K562 (cell line): ENCODE data around the gene GKN1. TPM values are rescaled to one million over a fixed set of nuclear protein-coding genes. Genes with fewer than 3 reads are reported as not detected.

Source experiments
- ATAC-seq: fragments of 200-7000 bp; cut with Tn5 transposase; 3 replicates; pipeline ENCODE4 v1.9.1; 2020; ENCODE audit warnings: moderate library complexity
- BruUV-seq: library from RNA; stranded (reverse); fragments of 400-500 nt; replicated peaks from 2 replicates; lab custom pipeline; 2021; lab: Mats Ljungman, UMichigan
- CTCF ChIA-PET: fragments of 300-600 bp; formaldehyde crosslinking; extraction: SDS; loops from one replicate; lab custom pipeline; 2021; ENCODE audit warnings: low intra/inter-chr PET ratio; lab: Yijun Ruan, JAX
- POLR2A ChIA-PET: fragments of 300-600, 350-650 bp; sonication (Branson Sonifier 250); formaldehyde crosslinking; extraction: SDS; loops from one replicate; lab custom pipeline; 2021; ENCODE audit warnings: antibody characterized with exemption, inconsistent platforms; lab: Yijun Ruan, JAX
- DNase-seq, 4 experiments: peaks; one replicate each; pipeline versions ENCODE4 v3.0.0 to v3.0.0-alpha.2; 2011 to 2018; ENCODE audit warnings: low spot score in 3 of 4, mixed read lengths in 3 of 4; ENCODE audit errors: extremely low read depth in 1 of 4
- FAIRE-seq: peaks from 2 replicates; lab custom pipeline; 2011; peaks lifted over from hg19 to GRCh38; lab: Jason Lieb, UNC
- H2AFZ ChIP-seq: 2 replicates; pipeline ENCODE4 v1.6.0; 2011; ENCODE audit warnings: low read depth, low read length, control low read depth, inconsistent platforms
- H3K27ac ChIP-seq: fragments of 200-600 bp; 3 replicates; pipeline ENCODE4 v1.8.0; 2011; ENCODE audit warnings: low read depth, mild to moderate bottlenecking, control low read depth, inconsistent platforms, low read length, moderate library complexity, mixed read lengths; ENCODE audit errors: extremely low read depth
- H3K27me3 ChIP-seq, 2 experiments: fragments of 300-600 bp in 1 of 2; 2 replicates in 1 of 2; 3 replicates in 1 of 2; pipeline versions ENCODE4 v1.6.0 to v1.8.0; 2011; ENCODE audit warnings: inconsistent platforms in 2 of 2, low read length in 2 of 2, mild to moderate bottlenecking in 1 of 2, mixed read lengths in 1 of 2, moderate library complexity in 1 of 2; ENCODE audit not compliant: control insufficient read depth in 2 of 2, insufficient read depth in 2 of 2
- H3K36me3 ChIP-seq: fragments of 300-600 bp; 3 replicates; pipeline ENCODE4 v1.8.0; 2011; ENCODE audit warnings: mild to moderate bottlenecking, low read length, inconsistent platforms; ENCODE audit not compliant: control insufficient read depth, insufficient read depth
- H3K4me1 ChIP-seq, 2 experiments: fragments of 200-600 bp in 1 of 2; replicated peaks in 1 of 2; 2 replicates in 1 of 2; 3 replicates in 1 of 2; pipeline versions ENCODE4 v1.5.1 to v1.8.0; 2011; ENCODE audit warnings: inconsistent platforms in 2 of 2, low read length in 2 of 2, mild to moderate bottlenecking in 1 of 2, mixed read lengths in 1 of 2, moderate library complexity in 1 of 2; ENCODE audit not compliant: control insufficient read depth in 2 of 2, insufficient read depth in 2 of 2
- H3K4me2 ChIP-seq: 2 replicates; pipeline ENCODE4 v1.6.1; 2011; ENCODE audit warnings: low read length, control low read depth, inconsistent platforms, mixed read lengths; ENCODE audit not compliant: insufficient read depth
- H3K4me3 ChIP-seq: fragments of 200-600 bp; sonication (generic), shearing (Covaris generic); 2 replicates; pipeline ENCODE4 v1.5.1; 2016; ENCODE audit warnings: control low read depth, inconsistent platforms
- H3K79me2 ChIP-seq: fragments of 200-600 bp; 3 replicates; pipeline ENCODE4 v1.8.0; 2011; ENCODE audit warnings: low read length, inconsistent platforms; ENCODE audit not compliant: control insufficient read depth, insufficient read depth
- H3K9ac ChIP-seq, 2 experiments: 2 replicates each; pipeline versions ENCODE4 v1.6.0 to v1.6.1; 2011; ENCODE audit warnings: low read depth in 2 of 2, low read length in 2 of 2, control low read depth in 1 of 2, inconsistent platforms in 1 of 2, mild to moderate bottlenecking in 1 of 2, mixed read lengths in 1 of 2; ENCODE audit not compliant: insufficient read depth in 1 of 2
- H3K9me1 ChIP-seq: one replicate; pipeline ENCODE4 v1.6.0; 2011; ENCODE audit warnings: inconsistent platforms, mild to moderate bottlenecking, low read length, moderate library complexity; ENCODE audit not compliant: control insufficient read depth, insufficient read depth
- H3K9me3 ChIP-seq: replicated peaks from 2 replicates; pipeline ENCODE4 v1.5.1; 2011; ENCODE audit warnings: low read depth, low read length, inconsistent platforms; ENCODE audit not compliant: control insufficient read depth, insufficient read depth
- H4K20me1 ChIP-seq: replicated peaks from 2 replicates; pipeline ENCODE4 v1.6.1; 2011; ENCODE audit warnings: low read length, inconsistent platforms, mixed read lengths; ENCODE audit not compliant: control insufficient read depth, insufficient read depth
- CREB1 ChIP-seq, 2 experiments: sonication (generic) in 1 of 2; formaldehyde crosslinking in 1 of 2; IDR thresholded peaks; 2 replicates each; pipeline versions ENCODE4 v1.6.1 to v1.8.0; 2012 to 2022; ENCODE audit warnings: inconsistent platforms in 1 of 2, mild to moderate bottlenecking in 1 of 2, missing genetic modification reagents in 1 of 2, moderate library complexity in 1 of 2
- FOXK2 ChIP-seq, 2 experiments: fragments of 450-650 bp; IDR thresholded peaks in 1 of 2; conservative IDR thresholded peaks in 1 of 2; 2 replicates each; pipeline ENCODE4 v1.6.1; 2016; ENCODE audit warnings: low read depth in 2 of 2, mild to moderate bottlenecking in 1 of 2
- GTF2A2 ChIP-seq: IDR thresholded peaks from 2 replicates; pipeline ENCODE4 v1.6.1; 2016; ENCODE audit warnings: mild to moderate bottlenecking, missing genetic modification characterization, missing compliant biosample characterization
- MYC ChIP-seq, 2 experiments: fragments of 250-450 bp in 1 of 2; sonication (Bioruptor Pico) in 1 of 2; IDR thresholded peaks; 2 replicates each; pipeline versions ENCODE4 v1.5.1 to v1.6.1; 2012 to 2021; ENCODE audit warnings: low read depth in 2 of 2, borderline replicate concordance in 1 of 2, improper control_type of control experiment in 1 of 2, low read length in 1 of 2, mild to moderate bottlenecking in 1 of 2, moderate library complexity in 1 of 2
- NFIX ChIP-seq: fragments of 250-450 bp; sonication (Bioruptor Pico); IDR thresholded peaks from 2 replicates; pipeline ENCODE4 v1.4.0; 2020; ENCODE audit warnings: low read depth, mild to moderate bottlenecking, moderate library complexity
- RBM25 ChIP-seq: fragments of 200-400 bp; formaldehyde crosslinking; IDR thresholded peaks from 2 replicates; pipeline ENCODE4 v1.6.1; 2018; ENCODE audit warnings: low read length, low read depth, moderate library complexity; ENCODE audit not compliant: severe bottlenecking
- SP1 ChIP-seq: sonication (generic); formaldehyde crosslinking; IDR thresholded peaks from 2 replicates; pipeline ENCODE4 v1.8.1; 2022; ENCODE audit warnings: mild to moderate bottlenecking, missing genetic modification reagents
- SP2 ChIP-seq: IDR thresholded peaks from 2 replicates; pipeline ENCODE4 v1.6.1; 2011; ENCODE audit warnings: mild to moderate bottlenecking, low read depth, low read length, moderate library complexity; ENCODE audit not compliant: poor library complexity, severe bottlenecking; ENCODE audit errors: extremely low read depth
- TAF15 ChIP-seq: fragments of 200-400 bp; formaldehyde crosslinking; IDR thresholded peaks from 2 replicates; pipeline ENCODE4 v1.6.1; 2017; ENCODE audit warnings: mild to moderate bottlenecking, low read depth, low read length, moderate library complexity
- TAL1 ChIP-seq: fragments of 450-650 bp; IDR thresholded peaks from 2 replicates; pipeline ENCODE4 v1.6.1; 2016; ENCODE audit warnings: mild to moderate bottlenecking
- U2AF1 ChIP-seq: fragments of 200-400 bp; formaldehyde crosslinking; optimal IDR thresholded peaks from 2 replicates; pipeline ENCODE3; 2017; ENCODE audit warnings: mild to moderate bottlenecking, low read depth, low read length, moderate library complexity
- ZKSCAN1 ChIP-seq: fragments of 150-350 bp; IDR thresholded peaks from 2 replicates; pipeline ENCODE4 v1.6.1; 2016; ENCODE audit warnings: low read depth, low read length
- ZNF133 ChIP-seq: fragments of 250-450 bp; sonication (Bioruptor Pico); IDR thresholded peaks from 2 replicates; pipeline ENCODE4 v1.4.0; 2020; ENCODE audit warnings: mild to moderate bottlenecking
- ZNF143 ChIP-seq: sonication (generic); formaldehyde crosslinking; IDR thresholded peaks from 2 replicates; pipeline ENCODE4 v1.9.0; 2022; ENCODE audit warnings: mild to moderate bottlenecking, missing genetic modification reagents
- ZNF224 ChIP-seq: sonication (generic); formaldehyde crosslinking; IDR thresholded peaks from 2 replicates; pipeline ENCODE4 v1.8.0; 2022; ENCODE audit warnings: mild to moderate bottlenecking, missing genetic modification reagents
- ZNF347 ChIP-seq: fragments of 450-650 bp; formaldehyde crosslinking; IDR thresholded peaks from 2 replicates; pipeline ENCODE4 v1.4.0; 2020; ENCODE audit warnings: low read depth, mild to moderate bottlenecking, moderate library complexity
- ZNF431 ChIP-seq: sonication (generic); formaldehyde crosslinking; IDR thresholded peaks from 2 replicates; pipeline ENCODE4 v1.8.0; 2022; ENCODE audit warnings: mild to moderate bottlenecking, missing genetic modification reagents
- ZNF551 ChIP-seq: fragments of 250-450 bp; sonication (Bioruptor Pico); IDR thresholded peaks from 2 replicates; pipeline ENCODE4 v1.5.0; 2021; ENCODE audit warnings: mild to moderate bottlenecking, moderate library complexity
- ZNF586 ChIP-seq: fragments of 450-650 bp; formaldehyde crosslinking; conservative IDR thresholded peaks from 2 replicates; pipeline ENCODE4 v1.4.0; 2020; ENCODE audit warnings: mild to moderate bottlenecking, moderate library complexity
- ZSCAN32 ChIP-seq: fragments of 450-650 bp; formaldehyde crosslinking; IDR thresholded peaks from 2 replicates; pipeline ENCODE4 v1.4.0; 2020; ENCODE audit warnings: mild to moderate bottlenecking, moderate library complexity
- WGBS: fragments of 100-300 bp; shearing (Covaris generic); methylation state at CpG from one replicate; pipeline ENCODE4 v1.1.6; 2016; ENCODE audit warnings: low coverage, mixed read lengths; ENCODE audit not compliant: insufficient coverage; ENCODE audit errors: missing lambda C conversion rate; 5-methylcytosine and 5-hydroxymethylcytosine counted together
- in situ Hi-C: fragments of 300-500 bp; cut with MboI; formaldehyde crosslinking; loops from 4 replicates; pipeline ENCODE4 v1.15.0; 2018; ENCODE audit warnings: inconsistent platforms, mixed read lengths
- intact Hi-C: fragments of 100-400 bp; cut with micrococcal nuclease; formaldehyde crosslinking; loops from 2 replicates; pipeline ENCODE4 v1.14.2; 2022
- polyA plus RNA-seq, 8 experiments: library from polyadenylated mRNA; depleted of rRNA in 4 of 8; stranded (reverse) in 5 of 8; unstranded in 3 of 8; fragments of >200 nt; fragmentation: Nextera tagmentation in 2 of 8; fragmentation: Illumina TruSeq in 1 of 8; extraction: Ambion mirVana in 2 of 8; extraction: Trizol in 1 of 8; gene quantifications; 2 replicates each; pipeline versions ENCODE4 v1.2.1 to v1.2.3, GENCODE V29; 2011 to 2014; ENCODE audit warnings: inconsistent platforms in 1 of 8, missing spikeins in 1 of 8
- total RNA-seq, 7 experiments: library from RNA; depleted of rRNA in 6 of 7; stranded (reverse); fragments of >200 nt in 6 of 7; fragmentation: Illumina TruSeq in 2 of 7; extraction: Trizol in 2 of 7; gene quantifications; 2 replicates each; pipeline versions ENCODE4 v1.2.1 to v1.2.3, GENCODE V29; 2011 to 2021; ENCODE audit warnings: low replicate concordance in 1 of 7

The GKN1 gene
- total and polyA plus RNA-seq, 9 of the 15 experiments (the other 6 are each of a cell fraction or from before 2014, with no cell fraction given): not detected

- CTCF ChIA-PET: interaction anchor here (0.7 kb wide), 1 partner anchor 19 kb away, joined by 3 read pairs; no protein-coding TSS in a partner anchor
- DNase-seq (no peak), ATAC-seq (no peak), FAIRE-seq (no peak)
- 0% methylated on average over 3 of the region's 3 CpGs for WGBS
- intact Hi-C loops (no loop called here), in situ Hi-C loops (no loop called here)
- Histone ChIP-seq H3K9me3 (no peaks in the 10 kb centered on the region), H3K9ac (no peak overlapping the region), H3K9me1 (no peaks in the 10 kb centered on the region), H3K4me3 (no peak overlapping the region), H3K36me3 (no peaks in the 10 kb centered on the region), H3K79me2 (no peaks in the 10 kb centered on the region), H2AFZ (no peak overlapping the region), H3K27me3 (peaks cover 0 to 13% of the 10 kb centered on the region in 2 experiments; a peak in 4 of 5 replicates), H3K4me1 (no peaks in the 10 kb centered on the region), H4K20me1 (no peaks in the 10 kb centered on the region), H3K4me2 (no peak overlapping the region), H3K27ac (no peak overlapping the region)
- no peak for TF ChIP-seq CREB1 (IDR thresholded peaks at IDR 0.05)
- no peak for TF ChIP-seq CREB1 (CRISPR knock-in tag; IDR thresholded peaks at IDR 0.05)
- no peak for TF ChIP-seq ZNF347 (CRISPR knock-in tag)
- TF ChIP-seq RBM25: no peak
- TF ChIP-seq TAL1: no peak
- no peak for TF ChIP-seq FOXK2 (conservative IDR thresholded peaks at IDR 0.05 in 1 of 2, IDR thresholded peaks at IDR 0.05 in 1 of 2; ENCODE audit: low read depth in 2 of 2)
- TF ChIP-seq GTF2A2 (tag): no peak
- no peak for TF ChIP-seq TAF15
- TF ChIP-seq U2AF1: no peak
- TF ChIP-seq MYC (IDR thresholded peaks at IDR 0.05; ENCODE audit: low read depth, low read length): no peak
- no peak for TF ChIP-seq MYC (CRISPR knock-in tag; IDR thresholded peaks at IDR 0.05; ENCODE audit: borderline replicate concordance, low read depth)
- no peak for TF ChIP-seq SP2
- TF ChIP-seq ZNF133 (CRISPR knock-in tag): no peak
- no peak for TF ChIP-seq ZNF551 (CRISPR knock-in tag)
- TF ChIP-seq ZSCAN32: no peak
- no peak for TF ChIP-seq ZNF143
- TF ChIP-seq ZNF586 (CRISPR knock-in tag): no peak
- no peak for TF ChIP-seq ZKSCAN1
- TF ChIP-seq ZNF431 (CRISPR knock-in tag): no peak
- no peak for TF ChIP-seq SP1 (CRISPR knock-in tag)
- no peak for TF ChIP-seq ZNF224
- no peak for TF ChIP-seq NFIX
- POLR2A ChIA-PET: no interaction called here
- BruUV-seq: no TSS peak
Measured at GRCh38 chr2:68995916-68996315, 21.5 kb downstream of the GKN1 start.
